Endothelial cell of umbilical vein (primary cell): ENCODE measurements around the gene TUBB4B. TPM values are rescaled to one million over a fixed set of nuclear protein-coding genes. Genes with fewer than 3 reads are reported as not detected.

Experiments
- BruUV-seq: library from RNA; stranded (reverse); fragments of 400-500 nt; replicated peaks from 2 replicates; lab custom pipeline; 2021; lab: Mats Ljungman, UMichigan
- CTCF ChIA-PET: fragments of 300-600, 350-600 bp; sonication (Branson Sonifier 250); formaldehyde crosslinking; loops from one replicate; lab custom pipeline; 2021; ENCODE audit warnings: antibody characterized with exemption, inconsistent platforms; lab: Charles Lee
- POLR2A ChIA-PET: fragments of 300-600, 350-600 bp; sonication (Branson Sonifier 250); formaldehyde crosslinking; loops from one replicate; lab custom pipeline; 2021; ENCODE audit warnings: antibody characterized with exemption, inconsistent platforms; lab: Charles Lee
- DNase-seq: peaks from one replicate; pipeline ENCODE4 v3.0.0-alpha.2; 2011; ENCODE audit warnings: low read depth, low spot score
- FAIRE-seq: peaks from 2 replicates; lab custom pipeline; 2011; peaks lifted over from hg19 to GRCh38; lab: Jason Lieb, UNC
- H2AFZ ChIP-seq: 2 replicates; pipeline ENCODE4 v1.6.0; 2012; ENCODE audit warnings: low read depth, low read length, control low read depth, inconsistent platforms
- H3K27ac ChIP-seq: 2 replicates; pipeline ENCODE4 v1.5.1; 2011; ENCODE audit warnings: low read depth, mild to moderate bottlenecking, control low read depth, low read length, moderate library complexity; ENCODE audit not compliant: insufficient read depth
- H3K27me3 ChIP-seq, 2 experiments: 2 replicates each; pipeline versions ENCODE4 v1.6.0 to v1.6.1; 2011; ENCODE audit warnings: low read length in 2 of 2, mixed read lengths in 1 of 2; ENCODE audit not compliant: control insufficient read depth in 2 of 2, insufficient read depth in 2 of 2
- H3K36me3 ChIP-seq, 2 experiments: 2 replicates in 1 of 2; 3 replicates in 1 of 2; pipeline ENCODE4 v1.5.1; 2011; ENCODE audit warnings: low read length in 2 of 2, mild to moderate bottlenecking in 1 of 2, moderate library complexity in 1 of 2; ENCODE audit not compliant: control insufficient read depth in 2 of 2, insufficient read depth in 2 of 2; ENCODE audit errors: extremely low read depth in 1 of 2
- H3K4me1 ChIP-seq: 3 replicates; pipeline ENCODE4 v1.5.1; 2011; ENCODE audit warnings: mild to moderate bottlenecking, low read length; ENCODE audit not compliant: control insufficient read depth, insufficient read depth; ENCODE audit errors: extremely low read depth
- H3K4me2 ChIP-seq: 2 replicates; pipeline ENCODE4 v1.6.1; 2011; ENCODE audit warnings: low read length, control low read depth, mixed read lengths; ENCODE audit not compliant: insufficient read depth
- H3K4me3 ChIP-seq, 3 experiments: fragments of 200-600 bp in 1 of 3; sonication (generic), shearing (Covaris generic) in 1 of 3; replicated peaks in 1 of 3; 2 replicates each; pipeline ENCODE4 v1.5.1; 2011 to 2016; ENCODE audit warnings: control low read depth in 3 of 3, low read length in 3 of 3, mild to moderate bottlenecking in 2 of 3, inconsistent platforms in 1 of 3, low read depth in 1 of 3, moderate library complexity in 1 of 3; ENCODE audit not compliant: insufficient read depth in 1 of 3
- H3K79me2 ChIP-seq: 2 replicates; pipeline ENCODE4 v1.6.0; 2012; ENCODE audit warnings: low read length, inconsistent platforms; ENCODE audit not compliant: control insufficient read depth, insufficient read depth
- H3K9ac ChIP-seq: replicated peaks from 2 replicates; pipeline ENCODE3; 2011; ENCODE audit warnings: low read length, control low read depth; ENCODE audit not compliant: insufficient read depth; ENCODE audit errors: extremely low read depth
- H3K9me1 ChIP-seq: replicated peaks from 3 replicates; pipeline ENCODE4 v1.6.0; 2011; ENCODE audit warnings: mild to moderate bottlenecking, low read length; ENCODE audit not compliant: control insufficient read depth, insufficient read depth; ENCODE audit errors: extremely low read depth
- H3K9me3 ChIP-seq: replicated peaks from 2 replicates; pipeline ENCODE4 v1.5.1; 2012; ENCODE audit warnings: low read length, inconsistent platforms; ENCODE audit not compliant: control insufficient read depth, insufficient read depth
- H4K20me1 ChIP-seq: replicated peaks from 2 replicates; pipeline ENCODE3; 2011; ENCODE audit warnings: mild to moderate bottlenecking, low read length; ENCODE audit not compliant: control insufficient read depth, insufficient read depth; ENCODE audit errors: extremely low read depth
- CTCF ChIP-seq, 2 donors: IDR thresholded peaks; 1 replicate in 1 of 2; 2 replicates in 1 of 2; pipeline ENCODE4 v1.5.1; 2011; ENCODE audit warnings: low read length in 2 of 2, mild to moderate bottlenecking in 2 of 2, moderate library complexity in 2 of 2, control low read depth in 1 of 2, inconsistent platforms in 1 of 2, low read depth in 1 of 2; ENCODE audit not compliant: insufficient read depth in 1 of 2; ENCODE audit errors: extremely low read depth in 1 of 2
- EZH2 ChIP-seq: IDR thresholded peaks from 2 replicates; pipeline ENCODE4 v1.6.1; 2012; ENCODE audit warnings: borderline replicate concordance, low read depth, mild to moderate bottlenecking, moderate library complexity, low read length, inconsistent platforms; ENCODE audit not compliant: severe bottlenecking
- FOS ChIP-seq: IDR thresholded peaks from 2 replicates; pipeline ENCODE4 v1.6.1; 2011; ENCODE audit warnings: mild to moderate bottlenecking, low read length, moderate library complexity, borderline replicate concordance; ENCODE audit not compliant: insufficient read depth
- GATA2 ChIP-seq: IDR thresholded peaks from 2 replicates; pipeline ENCODE4 v1.7.0; 2011; ENCODE audit warnings: low read depth, mild to moderate bottlenecking, moderate library complexity, mixed read lengths, low read length; ENCODE audit not compliant: insufficient read length, insufficient read depth
- JUN ChIP-seq: IDR thresholded peaks from 2 replicates; pipeline ENCODE4 v1.6.1; 2011; ENCODE audit warnings: borderline replicate concordance, low read depth; ENCODE audit not compliant: insufficient read length, insufficient read depth
- MAX ChIP-seq: IDR thresholded peaks from 2 replicates; pipeline ENCODE4 v1.6.1; 2011; ENCODE audit not compliant: insufficient read depth, insufficient read length
- MYC ChIP-seq: IDR thresholded peaks from one replicate; pipeline ENCODE4 v1.6.1; 2011; ENCODE audit warnings: mild to moderate bottlenecking, low read depth, low read length
- POLR2A ChIP-seq: IDR thresholded peaks from 2 replicates; pipeline ENCODE4 v1.6.1; 2012; ENCODE audit warnings: low read depth, mild to moderate bottlenecking, control low read depth, low read length
- POLR2AphosphoS5 ChIP-seq: IDR thresholded peaks from 2 replicates; pipeline ENCODE4 v1.6.1; 2012; ENCODE audit warnings: low read depth, mild to moderate bottlenecking, control low read depth, low read length, moderate library complexity; ENCODE audit not compliant: insufficient read depth
- dilution Hi-C: fragments of 300-500 bp; cut with MboI; formaldehyde crosslinking; loops from one replicate; pipeline ENCODE4 v1.15.0; 2019; ENCODE audit warnings: low sequenced_read_pairs; ENCODE audit not compliant: extremely low pct_ligation_motif_present
- intact Hi-C: fragments of 100-400 bp; cut with micrococcal nuclease; formaldehyde crosslinking; loops from one replicate; pipeline ENCODE4 v1.10.0; 2022
- polyA plus RNA-seq, 4 experiments: library from polyadenylated mRNA; depleted of rRNA in 3 of 4; stranded (reverse) in 3 of 4; unstranded in 1 of 4; fragments of >200 nt; gene quantifications; 2 replicates each; pipeline versions ENCODE4 v1.2.1 to v1.2.3, GENCODE V29; 2011 to 2012; ENCODE audit warnings: missing spikeins in 1 of 4
- total RNA-seq: library from RNA; stranded (reverse); gene quantifications from 2 replicates; pipeline ENCODE4 v1.2.3, GENCODE V29; 2021

Gene TUBB4B
- total and polyA plus RNA-seq, 2 donors (not counting 3 experiments of a cell fraction or from before 2014, with no cell fraction given) = 418 to 558 TPM

GRCh38 chr9:137275588-137276472, 34.7 kb downstream of the TUBB4B start:
- Histone ChIP-seq H3K9ac (no peak overlapping the region), H3K9me3 (no peaks in the 10 kb centered on the region), H3K4me2 (no peak overlapping the region), H3K79me2 (peaks cover 31% of the 10 kb centered on the region), H3K4me1 (peaks cover 24% of the 10 kb centered on the region), H2AFZ (no peak overlapping the region), H3K36me3 (peaks cover 10 to 22% of the 10 kb centered on the region in 2 experiments), H3K9me1 (no peaks in the 10 kb centered on the region), H3K27me3 (no peaks in the 10 kb centered on the region), H4K20me1 (no peaks in the 10 kb centered on the region), H3K27ac (peak overlapping the region; percentile 91), H3K4me3 (no peak overlapping the region)
- TF ChIP-seq CTCF (IDR thresholded peaks at IDR 0.05; ENCODE audit: extremely low read depth in 1 of 2, insufficient read depth in 1 of 2, low read depth in 1 of 2, low read length in 2 of 2) (no peak), MYC (no peak), EZH2 (no peak), POLR2AphosphoS5 (no peak), MAX (no peak), POLR2A (no peak), GATA2 (no peak), FOS (no peak), JUN (no peak)
- no peak for FAIRE-seq
- intact Hi-C loops (no loop called here), dilution Hi-C loops (no loop called here)
- no peak for DNase-seq
- ChIA-PET POLR2A (interaction anchor here (2.0 kb wide), 1 partner anchor 35 kb away, joined by 10 read pairs; the partner anchor contains the start of gene TUBB4B), CTCF (interaction anchor here (1.0 to 2.7 kb wide), 3 partner anchors 10 to 14 kb away, joined by 3 to 23 read pairs (median 9); no protein-coding TSS in a partner anchor)
- no TSS peak for BruUV-seq
